ENCODE data around the gene ARL8B.
"Not testable (repeated sequence)": the region's sequence is repeated elsewhere in the genome, so short reads cannot be mapped to it uniquely, and the experiment has no call there.

The ARL8B gene

GRCh38 chr3:5143464-5143863 is 21.4 kb downstream of the ARL8B start:
- peaks cover 7 to 16% of the 10 kb centered on the region in 2 donors for H3K4me1 ChIP-seq (ENCODE audit: control insufficient read depth in 1 of 2, insufficient read depth in 2 of 2, low read length in 2 of 2)
- H3K4me3 ChIP-seq (ENCODE audit: low read depth in 1 of 2, low read length in 2 of 2), result no peak overlapping the region
- no peak overlapping the region for H3K27ac ChIP-seq (ENCODE audit: low read depth, low read length)
- H3K9me3 ChIP-seq (ENCODE audit: control insufficient read depth in 1 of 2, low read length in 2 of 2), result no peaks in the 10 kb centered on the region
- H3K27me3 ChIP-seq (ENCODE audit: control insufficient read depth in 1 of 2, insufficient read depth in 2 of 2, low read length in 2 of 2), result no peaks in the 10 kb centered on the region
- no peaks in the 10 kb centered on the region for H3K36me3 ChIP-seq (ENCODE audit: control insufficient read depth in 1 of 2, insufficient read depth in 2 of 2, low read length in 2 of 2)
- H3K9ac ChIP-seq (ENCODE audit: low read depth in 1 of 2, low read length in 2 of 2), result no peak overlapping the region

- H3K27ac ChIP-seq (ENCODE audit: low read depth, low read length), result no peak overlapping the region
- no peak overlapping the region for H3K9ac ChIP-seq (ENCODE audit: low read depth in 1 of 2, low read length in 2 of 2)
- no peaks in the 10 kb centered on the region for H3K27me3 ChIP-seq (ENCODE audit: control insufficient read depth in 1 of 2, insufficient read depth in 2 of 2, low read length in 2 of 2)
- H3K4me3 ChIP-seq (ENCODE audit: low read depth in 1 of 2, low read length in 2 of 2), result no peak overlapping the region
- no peaks in the 10 kb centered on the region for H3K36me3 ChIP-seq (ENCODE audit: control insufficient read depth in 1 of 2, insufficient read depth in 2 of 2, low read length in 2 of 2)
- H3K4me1 ChIP-seq (ENCODE audit: control insufficient read depth in 1 of 2, insufficient read depth in 2 of 2, low read length in 2 of 2), result peaks cover 5 to 9% of the 10 kb centered on the region in 2 donors
- no peaks in the 10 kb centered on the region for H3K9me3 ChIP-seq (ENCODE audit: control insufficient read depth in 1 of 2, low read length in 2 of 2)
These were observed 22.4 kb downstream of the ARL8B start for GRCh38 chr3:5144316-5144994.

- no peak overlapping the region for H3K27ac ChIP-seq (ENCODE audit: low read depth, low read length)
- H3K4me1 ChIP-seq (ENCODE audit: control insufficient read depth in 1 of 2, insufficient read depth in 2 of 2, low read length in 2 of 2), result peaks cover 0 to 6% of the 10 kb centered on the region in 2 donors
- H3K36me3 ChIP-seq (ENCODE audit: control insufficient read depth in 1 of 2, insufficient read depth in 2 of 2, low read length in 2 of 2), result no peaks in the 10 kb centered on the region
- no peak overlapping the region for H3K4me3 ChIP-seq (ENCODE audit: low read depth in 1 of 2, low read length in 2 of 2)
- no peak overlapping the region for H3K9ac ChIP-seq (ENCODE audit: low read depth in 1 of 2, low read length in 2 of 2)
- H3K9me3 ChIP-seq (ENCODE audit: control insufficient read depth in 1 of 2, low read length in 2 of 2), result no peaks in the 10 kb centered on the region
- no peaks in the 10 kb centered on the region for H3K27me3 ChIP-seq (ENCODE audit: control insufficient read depth in 1 of 2, insufficient read depth in 2 of 2, low read length in 2 of 2)
These were observed 23.0 kb downstream of the ARL8B start for GRCh38 chr3:5145120-5145519.

GRCh38 chr3:5147152-5147551 is 25.1 kb downstream of the ARL8B start:
- H3K27ac ChIP-seq (ENCODE audit: low read depth, low read length); H3K4me3 ChIP-seq (ENCODE audit: low read depth in 1 of 2, low read length in 2 of 2); H3K27me3 ChIP-seq (ENCODE audit: control insufficient read depth in 1 of 2, insufficient read depth in 2 of 2, low read length in 2 of 2); H3K9ac ChIP-seq (ENCODE audit: low read depth in 1 of 2, low read length in 2 of 2); H3K4me1 ChIP-seq (ENCODE audit: control insufficient read depth in 1 of 2, insufficient read depth in 2 of 2, low read length in 2 of 2); H3K36me3 ChIP-seq (ENCODE audit: control insufficient read depth in 1 of 2, insufficient read depth in 2 of 2, low read length in 2 of 2); H3K9me3 ChIP-seq (ENCODE audit: control insufficient read depth in 1 of 2, low read length in 2 of 2): not testable (repeated sequence)

GRCh38 chr3:5149306-5149880 is 27.3 kb downstream of the ARL8B start:
- no peak overlapping the region for H3K27ac ChIP-seq (ENCODE audit: low read depth, low read length)
- no peak overlapping the region for H3K4me3 ChIP-seq (ENCODE audit: low read depth in 1 of 2, low read length in 2 of 2)
- no peak overlapping the region for H3K9ac ChIP-seq (ENCODE audit: low read depth in 1 of 2, low read length in 2 of 2)
- no peaks in the 10 kb centered on the region for H3K4me1 ChIP-seq (ENCODE audit: control insufficient read depth in 1 of 2, insufficient read depth in 2 of 2, low read length in 2 of 2)
- H3K27me3 ChIP-seq (ENCODE audit: control insufficient read depth in 1 of 2, insufficient read depth in 2 of 2, low read length in 2 of 2), result no peaks in the 10 kb centered on the region
- H3K9me3 ChIP-seq (ENCODE audit: control insufficient read depth in 1 of 2, low read length in 2 of 2), result no peaks in the 10 kb centered on the region
- no peaks in the 10 kb centered on the region for H3K36me3 ChIP-seq (ENCODE audit: control insufficient read depth in 1 of 2, insufficient read depth in 2 of 2, low read length in 2 of 2)

- no peak overlapping the region for H3K27ac ChIP-seq (ENCODE audit: low read depth, low read length)
- H3K36me3 ChIP-seq (ENCODE audit: control insufficient read depth in 1 of 2, insufficient read depth in 2 of 2, low read length in 2 of 2), result no peaks in the 10 kb centered on the region
- no peak overlapping the region for H3K4me3 ChIP-seq (ENCODE audit: low read depth in 1 of 2, low read length in 2 of 2)
- H3K9me3 ChIP-seq (ENCODE audit: control insufficient read depth in 1 of 2, low read length in 2 of 2), result no peaks in the 10 kb centered on the region
- H3K9ac ChIP-seq (ENCODE audit: low read depth in 1 of 2, low read length in 2 of 2), result no peak overlapping the region
- no peaks in the 10 kb centered on the region for H3K4me1 ChIP-seq (ENCODE audit: control insufficient read depth in 1 of 2, insufficient read depth in 2 of 2, low read length in 2 of 2)
- H3K27me3 ChIP-seq (ENCODE audit: control insufficient read depth in 1 of 2, insufficient read depth in 2 of 2, low read length in 2 of 2), result no peaks in the 10 kb centered on the region
These were observed 29.5 kb downstream of the ARL8B start for GRCh38 chr3:5151586-5151985.

GRCh38 chr3:5153074-5153473 is 31.0 kb downstream of the ARL8B start:
- Histone ChIP-seq H3K9ac (ENCODE audit: low read depth in 1 of 2, low read length in 2 of 2) (no peak overlapping the region), H3K4me3 (ENCODE audit: low read depth in 1 of 2, low read length in 2 of 2) (no peak overlapping the region), H3K9me3 (ENCODE audit: control insufficient read depth in 1 of 2, low read length in 2 of 2) (no peaks in the 10 kb centered on the region), H3K27me3 (ENCODE audit: control insufficient read depth in 1 of 2, insufficient read depth in 2 of 2, low read length in 2 of 2) (no peaks in the 10 kb centered on the region), H3K27ac (ENCODE audit: low read depth, low read length) (no peak overlapping the region), H3K36me3 (ENCODE audit: control insufficient read depth in 1 of 2, insufficient read depth in 2 of 2, low read length in 2 of 2) (peaks cover 0 to 4% of the 10 kb centered on the region in 2 donors), H3K4me1 (ENCODE audit: control insufficient read depth in 1 of 2, insufficient read depth in 2 of 2, low read length in 2 of 2) (no peaks in the 10 kb centered on the region)

GRCh38 chr3:5155241-5155640 is 33.1 kb downstream of the ARL8B start:
- no peaks in the 10 kb centered on the region for H3K27me3 ChIP-seq (ENCODE audit: control insufficient read depth in 1 of 2, insufficient read depth in 2 of 2, low read length in 2 of 2)
- no peak overlapping the region for H3K9ac ChIP-seq (ENCODE audit: low read depth in 1 of 2, low read length in 2 of 2)
- no peaks in the 10 kb centered on the region for H3K4me1 ChIP-seq (ENCODE audit: control insufficient read depth in 1 of 2, insufficient read depth in 2 of 2, low read length in 2 of 2)
- H3K27ac ChIP-seq (ENCODE audit: low read depth, low read length), result no peak overlapping the region
- no peak overlapping the region for H3K4me3 ChIP-seq (ENCODE audit: low read depth in 1 of 2, low read length in 2 of 2)
- peaks cover 0 to 4% of the 10 kb centered on the region in 2 donors for H3K36me3 ChIP-seq (ENCODE audit: control insufficient read depth in 1 of 2, insufficient read depth in 2 of 2, low read length in 2 of 2)
- H3K9me3 ChIP-seq (ENCODE audit: control insufficient read depth in 1 of 2, low read length in 2 of 2), result no peaks in the 10 kb centered on the region

GRCh38 chr3:5160321-5160720 is 38.2 kb downstream of the ARL8B start:
- H3K9ac ChIP-seq (ENCODE audit: low read depth in 1 of 2, low read length in 2 of 2), result no peak overlapping the region
- peaks cover 0 to 4% of the 10 kb centered on the region in 2 donors for H3K36me3 ChIP-seq (ENCODE audit: control insufficient read depth in 1 of 2, insufficient read depth in 2 of 2, low read length in 2 of 2)
- no peak overlapping the region for H3K27ac ChIP-seq (ENCODE audit: low read depth, low read length)
- H3K9me3 ChIP-seq (ENCODE audit: control insufficient read depth in 1 of 2, low read length in 2 of 2), result no peaks in the 10 kb centered on the region
- no peaks in the 10 kb centered on the region for H3K27me3 ChIP-seq (ENCODE audit: control insufficient read depth in 1 of 2, insufficient read depth in 2 of 2, low read length in 2 of 2)
- H3K4me1 ChIP-seq (ENCODE audit: control insufficient read depth in 1 of 2, insufficient read depth in 2 of 2, low read length in 2 of 2), result no peaks in the 10 kb centered on the region
- H3K4me3 ChIP-seq (ENCODE audit: low read depth in 1 of 2, low read length in 2 of 2), result no peak overlapping the region

GRCh38 chr3:5160940-5161858 is 39.1 kb downstream of the ARL8B start:
- peaks cover 0 to 4% of the 10 kb centered on the region in 2 donors for H3K36me3 ChIP-seq (ENCODE audit: control insufficient read depth in 1 of 2, insufficient read depth in 2 of 2, low read length in 2 of 2)
- no peaks in the 10 kb centered on the region for H3K9me3 ChIP-seq (ENCODE audit: control insufficient read depth in 1 of 2, low read length in 2 of 2)
- no peak overlapping the region for H3K9ac ChIP-seq (ENCODE audit: low read depth in 1 of 2, low read length in 2 of 2)
- H3K27me3 ChIP-seq (ENCODE audit: control insufficient read depth in 1 of 2, insufficient read depth in 2 of 2, low read length in 2 of 2), result no peaks in the 10 kb centered on the region
- H3K27ac ChIP-seq (ENCODE audit: low read depth, low read length), result no peak overlapping the region
- no peak overlapping the region for H3K4me3 ChIP-seq (ENCODE audit: low read depth in 1 of 2, low read length in 2 of 2)
- no peaks in the 10 kb centered on the region for H3K4me1 ChIP-seq (ENCODE audit: control insufficient read depth in 1 of 2, insufficient read depth in 2 of 2, low read length in 2 of 2)
